T47D (cell line): ENCODE measurements around the gene EVI5.
"Not testable (repeated sequence)": the region's sequence is repeated elsewhere in the genome, so short reads cannot be mapped to it uniquely, and the experiment has no call there.

Experiments
- DNase-seq, 2 experiments: peaks; one replicate each; pipeline versions ENCODE4 v3.0.0 to v3.0.0-alpha.2; 2011 to 2012; ENCODE audit warnings: low read depth in 1 of 2, low spot score in 1 of 2
- JUND ChIP-seq: IDR thresholded peaks from 2 replicates; pipeline ENCODE4 v1.6.1; 2012; ENCODE audit warnings: low read depth
- in situ Hi-C: cut with HindIII; loops from 2 replicates; pipeline ENCODE4 v1.10.0; 2016; ENCODE audit warnings: low sequenced_read_pairs, low pct_unique_long_range_greater_than_20kb

Gene EVI5

GRCh38 chr1:92585831-92586230, 199.1 kb downstream of the EVI5 start:
- TF ChIP-seq JUND, result no peak
- DNase-seq, result no peak
- in situ Hi-C loops, result no loop called here

GRCh38 chr1:92584810-92585209, 200.1 kb downstream of the EVI5 start:
- in situ Hi-C loops, DNase-seq: not testable (repeated sequence)

GRCh38 chr1:92583821-92584760, 200.8 kb downstream of the EVI5 start:
- in situ Hi-C loops, result no loop called here
- TF ChIP-seq JUND, result no peak
- no peak for DNase-seq

GRCh38 chr1:92577261-92577895, 207.5 kb downstream of the EVI5 start:
- DNase-seq, result no peak
- in situ Hi-C loops, result no loop called here
- no peak for TF ChIP-seq JUND

GRCh38 chr1:92575123-92575522, 209.8 kb downstream of the EVI5 start:
- in situ Hi-C loops, result no loop called here
- DNase-seq, result no peak
- TF ChIP-seq JUND, result no peak

- in situ Hi-C loops, result no loop called here
- TF ChIP-seq JUND, result no peak
These were observed 212.4 kb downstream of the EVI5 start for GRCh38 chr1:92572520-92572919.

GRCh38 chr1:92571578-92571977, 213.3 kb downstream of the EVI5 start:
- TF ChIP-seq JUND, result no peak
- DNase-seq, result no peak
- in situ Hi-C loops, result no loop called here

More at GRCh38 chr1:92572520-92572919, 212.4 kb downstream of the EVI5 start:
- DNase-seq, result no peak

GRCh38 chr1:92567211-92567868, 217.6 kb downstream of the EVI5 start:
- DNase-seq, result no peak
- no peak for TF ChIP-seq JUND
- in situ Hi-C loops, result no loop called here

GRCh38 chr1:92563457-92564216, 221.3 kb downstream of the EVI5 start:
- DNase-seq, result no peak
- in situ Hi-C loops, result no loop called here
- no peak for TF ChIP-seq JUND

GRCh38 chr1:92556350-92556749, 228.6 kb downstream of the EVI5 start:
- DNase-seq, result no peak
- no peak for TF ChIP-seq JUND
- in situ Hi-C loops, result no loop called here

- in situ Hi-C loops, result no loop called here
- no peak for DNase-seq
- TF ChIP-seq JUND, result no peak
These were observed 230.7 kb downstream of the EVI5 start for GRCh38 chr1:92554216-92554615.

- in situ Hi-C loops, result no loop called here
These were observed 233.0 kb downstream of the EVI5 start for GRCh38 chr1:92551916-92552315.

More at GRCh38 chr1:92551916-92552315, 233.0 kb downstream of the EVI5 start:
- DNase-seq, result no peak
- TF ChIP-seq JUND, result no peak
